H1 (cell line): Measurements from ENCODE around the gene KRTAP10-7. TPM values are rescaled to one million over a fixed set of nuclear protein-coding genes. Genes with fewer than 3 reads are reported as not detected.

Source experiments
- CTCF ChIA-PET: fragments of 300-600 bp; sonication (Branson Sonifier 250); formaldehyde crosslinking; loops from one replicate; lab custom pipeline; 2021; ENCODE audit not compliant: partially characterized antibody; lab: Charles Lee
- POLR2A ChIA-PET: fragments of 300-600 bp; sonication (Branson Sonifier 250); formaldehyde crosslinking; loops from one replicate; lab custom pipeline; 2021; ENCODE audit warnings: inconsistent platforms; ENCODE audit not compliant: partially characterized antibody; lab: Charles Lee
- DNase-seq, 2 experiments: peaks; one replicate each; pipeline versions ENCODE4 v3.0.0 to v3.0.0-alpha.2; 2010 to 2022; ENCODE audit warnings: low spot score in 2 of 2, low read depth in 1 of 2, mixed read lengths in 1 of 2
- FAIRE-seq: peaks from 2 replicates; lab custom pipeline; 2011; peaks lifted over from hg19 to GRCh38; lab: Jason Lieb, UNC
- H2AFZ ChIP-seq: 2 replicates; pipeline ENCODE4 v1.8.1; 2012; ENCODE audit warnings: low read length, inconsistent platforms
- H2AK5ac ChIP-seq: 2 replicates; pipeline ENCODE4 v1.6.1; 2013; ENCODE audit warnings: low read depth, low read length
- H2BK120ac ChIP-seq: replicated peaks from 2 replicates; pipeline ENCODE3; 2013; ENCODE audit warnings: low read depth, low read length, inconsistent platforms
- H2BK12ac ChIP-seq: 2 replicates; pipeline ENCODE4 v1.6.1; 2013; ENCODE audit warnings: low read depth, low read length
- H2BK15ac ChIP-seq: 2 replicates; pipeline ENCODE4 v1.6.1; 2013; ENCODE audit warnings: low read length
- H2BK20ac ChIP-seq: 2 replicates; pipeline ENCODE4 v1.6.1; 2013; ENCODE audit warnings: low read length
- H2BK5ac ChIP-seq: 2 replicates; pipeline ENCODE4 v1.6.1; 2013; ENCODE audit warnings: low read depth, low read length
- H3K14ac ChIP-seq: 2 replicates; pipeline ENCODE4 v1.6.1; 2013; ENCODE audit warnings: inconsistent platforms; ENCODE audit not compliant: insufficient read length
- H3K18ac ChIP-seq: 2 replicates; pipeline ENCODE4 v1.6.1; 2013; ENCODE audit warnings: low read length; ENCODE audit errors: extremely low read depth
- H3K23ac ChIP-seq: 2 replicates; pipeline ENCODE4 v1.6.1; 2013; ENCODE audit warnings: inconsistent platforms; ENCODE audit not compliant: insufficient read length
- H3K23me2 ChIP-seq: 2 replicates; pipeline ENCODE4 v1.6.1; 2013; ENCODE audit warnings: low read depth, low read length
- H3K27ac ChIP-seq: 2 replicates; pipeline ENCODE4 v1.6.1; 2011; ENCODE audit warnings: low read depth, low read length, inconsistent platforms
- H3K27me3 ChIP-seq, 4 experiments: replicated peaks in 1 of 4; 1 replicate in 1 of 4; 2 replicates in 3 of 4; pipeline versions ENCODE4 v1.6.1 to v1.8.1; 2011 to 2013; ENCODE audit warnings: low read length in 3 of 4, mild to moderate bottlenecking in 3 of 4, inconsistent platforms in 2 of 4, mixed read lengths in 2 of 4, moderate library complexity in 1 of 4; ENCODE audit not compliant: control insufficient read depth in 3 of 4, insufficient read depth in 3 of 4; ENCODE audit errors: extremely low read depth in 1 of 4
- H3K36me3 ChIP-seq, 4 experiments: 2 replicates each; pipeline versions ENCODE4 v1.6.1 to v1.8.1; 2011 to 2013; ENCODE audit warnings: mild to moderate bottlenecking in 4 of 4, low read length in 3 of 4, moderate library complexity in 2 of 4, control low read depth in 1 of 4, inconsistent platforms in 1 of 4; ENCODE audit not compliant: insufficient read depth in 4 of 4, control insufficient read depth in 2 of 4
- H3K4ac ChIP-seq: replicated peaks from 2 replicates; pipeline ENCODE3; 2013; ENCODE audit warnings: low read length, low read depth, mixed read lengths, inconsistent platforms; ENCODE audit not compliant: insufficient read length
- H3K4me1 ChIP-seq, 4 experiments: replicated peaks in 1 of 4; 1 replicate in 1 of 4; 2 replicates in 3 of 4; pipeline versions ENCODE4 v1.6.1 to v1.8.1; 2011 to 2013; ENCODE audit warnings: low read length in 3 of 4, inconsistent platforms in 2 of 4, mixed read lengths in 1 of 4; ENCODE audit not compliant: insufficient read depth in 4 of 4, control insufficient read depth in 3 of 4
- H3K4me2 ChIP-seq, 2 experiments: 2 replicates each; pipeline versions ENCODE4 v1.6.1 to v1.8.1; 2011 to 2013; ENCODE audit warnings: low read depth in 2 of 2, low read length in 2 of 2, control low read depth in 1 of 2, inconsistent platforms in 1 of 2, mild to moderate bottlenecking in 1 of 2; ENCODE audit not compliant: insufficient read depth in 1 of 2
- H3K4me3 ChIP-seq, 4 experiments: fragments of 200-600, 300-600 bp in 1 of 4; sonication (generic), shearing (Covaris generic), sonication (Bioruptor Twin) in 1 of 4; 2 replicates each; pipeline versions ENCODE4 v1.5.1 to v1.8.1; 2011 to 2016; ENCODE audit warnings: low read length in 4 of 4, low read depth in 3 of 4, control low read depth in 2 of 4, inconsistent platforms in 2 of 4, mild to moderate bottlenecking in 2 of 4, mixed read lengths in 1 of 4, moderate library complexity in 1 of 4; ENCODE audit not compliant: insufficient read depth in 2 of 4; ENCODE audit errors: extremely low read depth in 1 of 4
- H3K56ac ChIP-seq: replicated peaks from 2 replicates; pipeline ENCODE3; 2013; ENCODE audit warnings: low read depth, mild to moderate bottlenecking, mixed read lengths, low read length, inconsistent platforms; ENCODE audit not compliant: insufficient read length
- H3K79me1 ChIP-seq: 2 replicates; pipeline ENCODE4 v1.6.1; 2013; ENCODE audit warnings: low read depth, low read length, control low read depth
- H3K79me2 ChIP-seq, 2 experiments: 2 replicates each; pipeline versions ENCODE4 v1.6.1 to v1.8.1; 2012 to 2013; ENCODE audit warnings: low read length in 2 of 2, mild to moderate bottlenecking in 2 of 2, inconsistent platforms in 1 of 2; ENCODE audit not compliant: insufficient read depth in 2 of 2, control insufficient read depth in 1 of 2
- H3K9ac ChIP-seq, 4 experiments: replicated peaks in 1 of 4; 1 replicate in 1 of 4; 2 replicates in 3 of 4; pipeline versions ENCODE4 v1.6.1 to v1.8.1; 2011 to 2013; ENCODE audit warnings: low read depth in 3 of 4, low read length in 3 of 4, control low read depth in 2 of 4, mild to moderate bottlenecking in 2 of 4, moderate library complexity in 2 of 4, inconsistent platforms in 1 of 4; ENCODE audit errors: extremely low read depth in 1 of 4
- H3K9me3 ChIP-seq, 2 experiments: 2 replicates each; pipeline versions ENCODE4 v1.6.1 to v1.8.1; 2012 to 2013; ENCODE audit warnings: mild to moderate bottlenecking in 2 of 2, moderate library complexity in 2 of 2, control low read depth in 1 of 2, inconsistent platforms in 1 of 2, low read depth in 1 of 2, low read length in 1 of 2, mixed read lengths in 1 of 2; ENCODE audit not compliant: insufficient read depth in 2 of 2
- H4K20me1 ChIP-seq, 2 experiments: replicated peaks in 1 of 2; 2 replicates each; pipeline versions ENCODE3 to v1.8.1; 2011 to 2013; ENCODE audit warnings: inconsistent platforms in 2 of 2, low read length in 2 of 2, mild to moderate bottlenecking in 1 of 2; ENCODE audit not compliant: insufficient read depth in 2 of 2, control insufficient read depth in 1 of 2
- H4K5ac ChIP-seq: 2 replicates; pipeline ENCODE4 v1.6.1; 2013; ENCODE audit warnings: low read length, low read depth, mixed read lengths, inconsistent platforms; ENCODE audit not compliant: insufficient read length
- H4K8ac ChIP-seq: 2 replicates; pipeline ENCODE4 v1.8.0; 2013; ENCODE audit warnings: mild to moderate bottlenecking, moderate library complexity, low read length, inconsistent platforms; ENCODE audit not compliant: insufficient read depth; ENCODE audit errors: extremely low read depth
- H4K91ac ChIP-seq: replicated peaks from 2 replicates; pipeline ENCODE3; 2013; ENCODE audit warnings: low read length, mixed read lengths, inconsistent platforms; ENCODE audit not compliant: insufficient read length
- CEBPB ChIP-seq: IDR thresholded peaks from 2 replicates; pipeline ENCODE4 v1.6.1; 2012; ENCODE audit warnings: low read depth, low read length
- CREB1 ChIP-seq: IDR thresholded peaks from 2 replicates; pipeline ENCODE4 v1.6.1; 2012; ENCODE audit warnings: inconsistent platforms
- CTCF ChIP-seq, 3 experiments: IDR thresholded peaks; 1 replicate in 2 of 3; 2 replicates in 1 of 3; pipeline versions ENCODE4 v1.5.1 to v1.6.1; 2011; ENCODE audit warnings: low read length in 3 of 3, mild to moderate bottlenecking in 3 of 3, inconsistent platforms in 2 of 3, low read depth in 1 of 3, moderate library complexity in 1 of 3; ENCODE audit not compliant: insufficient read depth in 1 of 3; ENCODE audit errors: control extremely low read depth in 1 of 3
- FOSL1 ChIP-seq: IDR thresholded peaks from 2 replicates; pipeline ENCODE4 v1.6.1; 2011; ENCODE audit warnings: mild to moderate bottlenecking, low read depth, low read length, moderate library complexity; ENCODE audit not compliant: insufficient read depth
- HDAC6 ChIP-seq: IDR thresholded peaks from one replicate; pipeline ENCODE4 v1.7.1; 2012; ENCODE audit warnings: low read depth, mild to moderate bottlenecking, inconsistent platforms, low read length, moderate library complexity
- MAFK ChIP-seq: IDR thresholded peaks from 2 replicates; pipeline ENCODE4 v1.6.1; 2012; ENCODE audit warnings: low read depth, mild to moderate bottlenecking, improper control_type of control experiment, low read length
- POLR2AphosphoS5 ChIP-seq: IDR thresholded peaks from 2 replicates; pipeline ENCODE4 v1.6.1; 2011; ENCODE audit warnings: low read depth, low read length
- SIRT6 ChIP-seq: IDR thresholded peaks from one replicate; pipeline ENCODE4 v1.7.1; 2012; ENCODE audit warnings: low read length, inconsistent platforms
- SIX5 ChIP-seq: IDR thresholded peaks from 2 replicates; pipeline ENCODE4 v1.6.1; 2011; ENCODE audit warnings: mild to moderate bottlenecking, low read depth, low read length
- SP2 ChIP-seq: IDR thresholded peaks from 2 replicates; pipeline ENCODE4 v1.6.1; 2012; ENCODE audit warnings: mild to moderate bottlenecking, low read length, inconsistent platforms
- SRF ChIP-seq: IDR thresholded peaks from 2 replicates; pipeline ENCODE4 v1.6.1; 2011; ENCODE audit warnings: mild to moderate bottlenecking, low read depth, low read length, moderate library complexity
- WGBS, 2 experiments: shearing (Covaris generic) in 1 of 2; methylation state at CpG; one replicate each; pipeline versions ENCODE4 v1.1.6 to v1.1.7; 2013 to 2015; ENCODE audit warnings: low lambda C conversion rate in 2 of 2, mixed read lengths in 2 of 2, inconsistent platforms in 1 of 2, low coverage in 1 of 2, missing lambda C conversion rate in 1 of 2; ENCODE audit not compliant: insufficient replicate concordance in 2 of 2, insufficient coverage in 1 of 2, insufficient read length in 1 of 2; ENCODE audit errors: extremely low coverage in 1 of 2, missing lambda C conversion rate in 1 of 2; 5-methylcytosine and 5-hydroxymethylcytosine counted together
- polyA plus RNA-seq, 7 experiments: library from polyadenylated mRNA; depleted of rRNA in 3 of 7; stranded (reverse) in 5 of 7; unstranded in 2 of 7; fragments of >200 nt in 5 of 7; fragments of 200-250 nt in 2 of 7; gene quantifications; 1 replicate in 5 of 7; 2 replicates in 1 of 7; 4 replicates in 1 of 7; pipeline versions ENCODE4 v1.2.1 to v1.2.3, GENCODE V29; 2011 to 2013; ENCODE audit warnings: missing spikeins in 2 of 7, mixed read lengths in 2 of 7
- total RNA-seq: library from RNA; stranded (reverse); fragmentation: NEBNext Ultra II Directional; extraction: Animal tissue kit (Norgen Biotek cat#: 25700); gene quantifications from 2 replicates; pipeline ENCODE4 v1.2.1, GENCODE V29; 2021

Gene KRTAP10-7
- total and polyA plus RNA-seq, 2 of the 8 experiments (the other 6 are each of a cell fraction or from before 2014, with no cell fraction given): not detected

GRCh38 chr21:44616591-44616926, 16.2 kb downstream of the KRTAP10-7 start:
- Histone ChIP-seq H3K4me2 (no peak overlapping the region), H3K23me2 (no peaks in the 10 kb centered on the region), H3K9me3 (peaks cover 11 to 12% of the 10 kb centered on the region in 2 experiments), H3K27me3 (no peaks in the 10 kb centered on the region), H3K9ac (no peak overlapping the region), H4K91ac (peak overlapping the region; percentile 69), H3K18ac (peak overlapping the region; percentile 32; the same call in 1 of the 2 replicates), H4K8ac (peak overlapping the region; percentile 45; the same call in 1 of the 2 replicates), H2BK12ac (peak overlapping the region; percentile 84; the same call in 1 of the 2 replicates), H3K23ac (no peak overlapping the region), H2AK5ac (no peak overlapping the region), H3K4me1 (peaks cover 0 to 6% (median 2%) of the 10 kb centered on the region in 4 experiments; a peak in 4 of 7 replicates), H2BK120ac (no peak overlapping the region), H3K4me3 (no peak overlapping the region), H3K4ac (peak overlapping the region; percentile 76), H2BK15ac (peak overlapping the region; percentile 72; the same call in 1 of the 2 replicates), H3K79me2 (no peaks in the 10 kb centered on the region), H3K79me1 (no peaks in the 10 kb centered on the region; the same call in 1 of the 2 replicates), H2BK5ac (peak overlapping the region; percentile 60; the same call in 1 of the 2 replicates), H3K56ac (no peak overlapping the region), H3K14ac (no peak overlapping the region), H4K20me1 (peaks cover 0 to 1% of the 10 kb centered on the region in 2 experiments), H4K5ac (no peak overlapping the region), H2BK20ac (peak overlapping the region; percentile 66; the same call in 1 of the 2 replicates), H3K27ac (no peak overlapping the region), H3K36me3 (no peaks in the 10 kb centered on the region), H2AFZ (no peak overlapping the region)
- peak in 1 of 2 experiments; percentile 45 for DNase-seq
- WGBS, 2 experiments: 85% methylated on average over 16 of the region's 16 CpGs; no CpG with 5 or more reads in 1 of the 2 experiments
- TF ChIP-seq CEBPB: no peak
- no peak for TF ChIP-seq SRF
- no peak for TF ChIP-seq FOSL1
- no peak for TF ChIP-seq HDAC6
- no peak for TF ChIP-seq MAFK
- no peak for TF ChIP-seq SIX5
- no peak for TF ChIP-seq CTCF (IDR thresholded peaks at IDR 0.05; ENCODE audit: control extremely low read depth in 1 of 3, insufficient read depth in 1 of 3, low read depth in 1 of 3, low read length in 3 of 3)
- no peak for TF ChIP-seq CREB1
- TF ChIP-seq SIRT6: no peak
- TF ChIP-seq SP2: no peak
- no peak for TF ChIP-seq POLR2AphosphoS5
- POLR2A ChIA-PET: interaction anchor here (0.7 to 1.7 kb wide), 3 partner anchors 87 to 96 kb away, joined by 3 read pairs; no protein-coding TSS in a partner anchor
- no peak for FAIRE-seq
- CTCF ChIA-PET: interaction anchor here (0.7 to 4.0 kb wide), 10 partner anchors 9 to 183 kb away, joined by 3 to 16 read pairs (median 3); partner anchors contain the start of gene KRTAP10-9
